Osteoblast (primary cell): ENCODE results near the gene PITPNM2. TPM values are rescaled to one million over a fixed set of nuclear protein-coding genes. Genes with fewer than 3 reads are reported as not detected.

Experiments used
- DNase-seq: peaks from one replicate; pipeline ENCODE4 v3.0.0; 2011; ENCODE audit warnings: low spot score, mixed read lengths; ENCODE audit not compliant: insufficient read length; ENCODE audit errors: missing footprints
- H2AFZ ChIP-seq: 2 replicates; pipeline ENCODE4 v1.6.0; 2011; ENCODE audit warnings: mild to moderate bottlenecking, low read length
- H3K27ac ChIP-seq: 2 replicates; pipeline ENCODE4 v1.5.1; 2011; ENCODE audit warnings: mild to moderate bottlenecking, low read depth, low read length, moderate library complexity
- H3K27me3 ChIP-seq: 2 replicates; pipeline ENCODE4 v1.6.0; 2012; ENCODE audit warnings: mild to moderate bottlenecking, control low read depth, inconsistent platforms, low read length, moderate library complexity; ENCODE audit not compliant: insufficient read depth
- H3K36me3 ChIP-seq: 2 replicates; pipeline ENCODE4 v1.5.1; 2011; ENCODE audit warnings: mild to moderate bottlenecking, low read length, control low read depth, moderate library complexity; ENCODE audit not compliant: insufficient read depth
- H3K4me1 ChIP-seq: 2 replicates; pipeline ENCODE4 v1.5.1; 2011; ENCODE audit warnings: mild to moderate bottlenecking, low read length, control low read depth, moderate library complexity; ENCODE audit not compliant: insufficient read depth
- H3K4me2 ChIP-seq: 2 replicates; pipeline ENCODE4 v1.6.0; 2011; ENCODE audit warnings: mild to moderate bottlenecking, low read length; ENCODE audit not compliant: insufficient read depth
- H3K4me3 ChIP-seq: fragments of 200-600 bp; sonication (generic); 3 replicates; pipeline ENCODE4 v1.5.1; 2012; ENCODE audit warnings: mild to moderate bottlenecking, low read length, inconsistent platforms; ENCODE audit not compliant: insufficient read depth
- H3K79me2 ChIP-seq: 2 replicates; pipeline ENCODE4 v1.6.0; 2012; ENCODE audit warnings: mild to moderate bottlenecking, low read length, control low read depth, inconsistent platforms; ENCODE audit not compliant: insufficient read depth
- H3K9me3 ChIP-seq: 2 replicates; pipeline ENCODE4 v1.5.1; 2011; ENCODE audit warnings: low read depth, low read length, control low read depth
- H4K20me1 ChIP-seq: 2 replicates; pipeline ENCODE4 v1.6.0; 2012; ENCODE audit warnings: mild to moderate bottlenecking, low read length, control low read depth; ENCODE audit not compliant: insufficient read depth
- CTCF ChIP-seq: IDR thresholded peaks from 2 replicates; pipeline ENCODE4 v1.5.1; 2011; ENCODE audit warnings: mild to moderate bottlenecking, low read depth, low read length, moderate library complexity; ENCODE audit errors: extremely low read depth
- total RNA-seq: library from RNA; depleted of rRNA; stranded (reverse); fragments of >200 nt; gene quantifications from 2 replicates; pipeline ENCODE4 v1.2.3, GENCODE V29; 2012

PITPNM2 gene
- total RNA-seq, 1 donor = 3.3 TPM

DNA sequence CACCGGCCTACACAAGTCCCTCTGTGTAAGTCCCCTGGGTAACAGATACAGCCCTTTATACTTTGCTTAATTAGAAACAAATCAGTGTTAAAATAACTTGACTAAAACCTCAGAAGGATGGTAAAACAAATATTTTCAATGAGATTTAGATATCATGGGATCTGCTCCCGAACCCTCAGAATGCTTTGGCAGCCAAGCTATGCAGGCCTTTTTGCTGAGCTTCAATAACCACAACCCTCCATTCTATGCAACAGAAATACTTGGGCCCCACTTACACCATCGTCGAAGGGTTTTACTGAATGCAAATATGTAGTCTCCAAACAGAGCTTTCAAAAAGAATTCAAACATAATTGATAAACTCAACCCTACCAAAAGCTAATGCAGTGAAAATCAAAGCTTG lies 29.3 kb upstream of the PITPNM2 start:
- Histone ChIP-seq H3K27me3 (no peaks in the 10 kb centered on the region), H3K9me3 (no peaks in the 10 kb centered on the region), H3K27ac (no peak overlapping the region), H3K4me1 (no peaks in the 10 kb centered on the region), H3K36me3 (peaks cover 31% of the 10 kb centered on the region), H4K20me1 (no peaks in the 10 kb centered on the region), H3K79me2 (no peaks in the 10 kb centered on the region), H3K4me3 (no peak overlapping the region), H3K4me2 (no peak overlapping the region), H2AFZ (no peak overlapping the region)
- DNase-seq = no peak
- TF ChIP-seq CTCF = no peak

DNA sequence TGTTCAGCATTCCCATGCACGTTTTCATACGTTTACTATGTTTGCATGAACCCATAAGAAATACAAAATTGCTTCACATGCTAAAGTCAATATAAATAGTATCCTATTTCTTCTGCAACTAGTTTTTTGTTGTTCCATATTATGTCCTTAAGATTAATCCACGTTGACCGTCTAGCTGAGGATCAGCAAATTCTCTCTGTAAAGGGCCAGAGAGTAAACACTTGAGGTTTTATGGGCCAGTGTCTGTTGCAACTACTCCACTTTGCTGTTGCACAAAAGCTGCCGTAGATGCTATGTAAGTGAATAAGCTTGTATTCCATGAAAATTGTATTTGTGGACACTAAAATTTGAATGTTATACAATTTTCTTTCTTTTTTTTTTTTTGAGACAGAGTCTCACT lies 21.1 kb upstream of the PITPNM2 start:
- Histone ChIP-seq H3K9me3 (no peaks in the 10 kb centered on the region), H3K4me3 (no peak overlapping the region), H3K79me2 (no peaks in the 10 kb centered on the region), H4K20me1 (no peaks in the 10 kb centered on the region), H3K27me3 (no peaks in the 10 kb centered on the region), H3K27ac (no peak overlapping the region), H2AFZ (no peak overlapping the region), H3K4me2 (no peak overlapping the region), H3K36me3 (peaks cover 18% of the 10 kb centered on the region), H3K4me1 (no peaks in the 10 kb centered on the region)
- no peak for DNase-seq
- TF ChIP-seq CTCF = no peak

DNA sequence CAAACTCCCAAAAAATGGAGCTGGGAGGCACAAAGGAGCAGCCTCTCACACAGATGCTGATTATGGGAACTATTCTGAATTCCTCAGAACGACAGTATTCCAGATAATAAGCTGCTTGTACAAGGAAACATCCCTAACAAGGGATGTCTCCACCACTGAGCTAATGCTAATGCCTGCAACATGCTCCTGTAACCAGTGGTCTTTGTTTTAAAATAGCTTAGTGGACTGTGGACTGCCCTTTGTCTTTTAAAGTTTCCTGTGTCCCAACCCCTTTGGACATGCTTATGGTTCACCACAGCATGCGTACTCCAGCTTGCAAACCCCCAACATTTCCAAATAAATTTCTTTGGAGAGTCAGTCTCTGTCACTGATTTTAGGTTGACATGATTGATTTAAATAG lies 16.4 kb upstream of the PITPNM2 start:
- H4K20me1 ChIP-seq = no peaks in the 10 kb centered on the region
- no peak for DNase-seq
- H2AFZ ChIP-seq = no peak overlapping the region
- no peak overlapping the region for H3K4me3 ChIP-seq
- no peaks in the 10 kb centered on the region for H3K27me3 ChIP-seq
- no peak overlapping the region for H3K27ac ChIP-seq
- TF ChIP-seq CTCF = no peak
- H3K79me2 ChIP-seq = no peaks in the 10 kb centered on the region
- H3K36me3 ChIP-seq = peaks cover 18% of the 10 kb centered on the region
- H3K4me2 ChIP-seq = no peak overlapping the region
- H3K9me3 ChIP-seq = no peaks in the 10 kb centered on the region
- no peaks in the 10 kb centered on the region for H3K4me1 ChIP-seq

- Histone ChIP-seq H3K9me3 (no peaks in the 10 kb centered on the region), H3K27ac (no peak overlapping the region), H2AFZ (no peak overlapping the region), H3K36me3 (peaks cover 15% of the 10 kb centered on the region), H3K79me2 (no peaks in the 10 kb centered on the region), H3K27me3 (no peaks in the 10 kb centered on the region), H3K4me2 (no peak overlapping the region), H3K4me1 (no peaks in the 10 kb centered on the region), H3K4me3 (no peak overlapping the region), H4K20me1 (no peaks in the 10 kb centered on the region)
- TF ChIP-seq CTCF = no peak
- DNase-seq = no peak
Observed at GRCh38 chr12:123165537-123165936, 14.6 kb upstream of the PITPNM2 start.
